K562 (cell line): ENCODE results near the gene IGSF3. TPM values are rescaled to one million over a fixed set of nuclear protein-coding genes. Genes with fewer than 3 reads are reported as not detected.

Source experiments
- ATAC-seq: fragments of 200-7000 bp; cut with Tn5 transposase; 3 replicates; pipeline ENCODE4 v1.9.1; 2020; ENCODE audit warnings: moderate library complexity
- BruUV-seq: library from RNA; stranded (reverse); fragments of 400-500 nt; replicated peaks from 2 replicates; lab custom pipeline; 2021; lab: Mats Ljungman, UMichigan
- CTCF ChIA-PET: fragments of 300-600 bp; formaldehyde crosslinking; extraction: SDS; loops from one replicate; lab custom pipeline; 2021; ENCODE audit warnings: low intra/inter-chr PET ratio; lab: Yijun Ruan, JAX
- POLR2A ChIA-PET: fragments of 300-600, 350-650 bp; sonication (Branson Sonifier 250); formaldehyde crosslinking; extraction: SDS; loops from one replicate; lab custom pipeline; 2021; ENCODE audit warnings: antibody characterized with exemption, inconsistent platforms; lab: Yijun Ruan, JAX
- DNase-seq, 4 experiments: peaks; one replicate each; pipeline versions ENCODE4 v3.0.0 to v3.0.0-alpha.2; 2011 to 2018; ENCODE audit warnings: low spot score in 3 of 4, mixed read lengths in 3 of 4; ENCODE audit errors: extremely low read depth in 1 of 4
- FAIRE-seq: peaks from 2 replicates; lab custom pipeline; 2011; peaks lifted over from hg19 to GRCh38; lab: Jason Lieb, UNC
- H2AFZ ChIP-seq: 2 replicates; pipeline ENCODE4 v1.6.0; 2011; ENCODE audit warnings: low read depth, low read length, control low read depth, inconsistent platforms
- H3K27ac ChIP-seq: fragments of 200-600 bp; 3 replicates; pipeline ENCODE4 v1.8.0; 2011; ENCODE audit warnings: low read depth, mild to moderate bottlenecking, control low read depth, inconsistent platforms, low read length, moderate library complexity, mixed read lengths; ENCODE audit errors: extremely low read depth
- H3K27me3 ChIP-seq, 2 experiments: fragments of 300-600 bp in 1 of 2; 2 replicates in 1 of 2; 3 replicates in 1 of 2; pipeline versions ENCODE4 v1.6.0 to v1.8.0; 2011; ENCODE audit warnings: inconsistent platforms in 2 of 2, low read length in 2 of 2, mild to moderate bottlenecking in 1 of 2, mixed read lengths in 1 of 2, moderate library complexity in 1 of 2; ENCODE audit not compliant: control insufficient read depth in 2 of 2, insufficient read depth in 2 of 2
- H3K36me3 ChIP-seq: fragments of 300-600 bp; 3 replicates; pipeline ENCODE4 v1.8.0; 2011; ENCODE audit warnings: mild to moderate bottlenecking, low read length, inconsistent platforms; ENCODE audit not compliant: control insufficient read depth, insufficient read depth
- H3K4me1 ChIP-seq, 2 experiments: fragments of 200-600 bp in 1 of 2; replicated peaks in 1 of 2; 2 replicates in 1 of 2; 3 replicates in 1 of 2; pipeline versions ENCODE4 v1.5.1 to v1.8.0; 2011; ENCODE audit warnings: inconsistent platforms in 2 of 2, low read length in 2 of 2, mild to moderate bottlenecking in 1 of 2, mixed read lengths in 1 of 2, moderate library complexity in 1 of 2; ENCODE audit not compliant: control insufficient read depth in 2 of 2, insufficient read depth in 2 of 2
- H3K4me2 ChIP-seq: 2 replicates; pipeline ENCODE4 v1.6.1; 2011; ENCODE audit warnings: low read length, control low read depth, inconsistent platforms, mixed read lengths; ENCODE audit not compliant: insufficient read depth
- H3K4me3 ChIP-seq: fragments of 200-600 bp; sonication (generic), shearing (Covaris generic); 2 replicates; pipeline ENCODE4 v1.5.1; 2016; ENCODE audit warnings: control low read depth, inconsistent platforms
- H3K79me2 ChIP-seq: fragments of 200-600 bp; 3 replicates; pipeline ENCODE4 v1.8.0; 2011; ENCODE audit warnings: low read length, inconsistent platforms; ENCODE audit not compliant: control insufficient read depth, insufficient read depth
- H3K9ac ChIP-seq, 2 experiments: 2 replicates each; pipeline versions ENCODE4 v1.6.0 to v1.6.1; 2011; ENCODE audit warnings: low read depth in 2 of 2, low read length in 2 of 2, control low read depth in 1 of 2, inconsistent platforms in 1 of 2, mild to moderate bottlenecking in 1 of 2, mixed read lengths in 1 of 2; ENCODE audit not compliant: insufficient read depth in 1 of 2
- H3K9me1 ChIP-seq: one replicate; pipeline ENCODE4 v1.6.0; 2011; ENCODE audit warnings: inconsistent platforms, mild to moderate bottlenecking, low read length, moderate library complexity; ENCODE audit not compliant: control insufficient read depth, insufficient read depth
- H3K9me3 ChIP-seq: replicated peaks from 2 replicates; pipeline ENCODE4 v1.5.1; 2011; ENCODE audit warnings: low read depth, low read length, inconsistent platforms; ENCODE audit not compliant: control insufficient read depth, insufficient read depth
- H4K20me1 ChIP-seq: replicated peaks from 2 replicates; pipeline ENCODE4 v1.6.1; 2011; ENCODE audit warnings: low read length, inconsistent platforms, mixed read lengths; ENCODE audit not compliant: control insufficient read depth, insufficient read depth
- ARID4B ChIP-seq: sonication (generic); formaldehyde crosslinking; IDR thresholded peaks from 2 replicates; pipeline ENCODE4 v1.8.0; 2022; ENCODE audit warnings: mild to moderate bottlenecking, missing genetic modification reagents
- ARNT ChIP-seq, 2 experiments: fragments of 450-650 bp; IDR thresholded peaks; 2 replicates each; pipeline ENCODE4 v1.6.1; 2016; ENCODE audit warnings: mild to moderate bottlenecking in 1 of 2
- FOXK2 ChIP-seq, 2 experiments: fragments of 450-650 bp; IDR thresholded peaks in 1 of 2; conservative IDR thresholded peaks in 1 of 2; 2 replicates each; pipeline ENCODE4 v1.6.1; 2016; ENCODE audit warnings: low read depth in 2 of 2, mild to moderate bottlenecking in 1 of 2
- GTF2E2 ChIP-seq: fragments of 200-800 bp; sonication (Bioruptor generic); IDR thresholded peaks from 2 replicates; pipeline ENCODE4 v1.6.1; 2016; ENCODE audit warnings: missing genetic modification characterization, missing compliant biosample characterization
- IRF2 ChIP-seq: sonication (generic); formaldehyde crosslinking; IDR thresholded peaks from 2 replicates; pipeline ENCODE4 v1.8.1; 2022; ENCODE audit warnings: mild to moderate bottlenecking, missing genetic modification reagents
- MITF ChIP-seq: IDR thresholded peaks from 2 replicates; pipeline ENCODE4 v1.6.1; 2014; ENCODE audit warnings: antibody characterized with exemption
- NELFE ChIP-seq: IDR thresholded peaks from 2 replicates; pipeline ENCODE4 v1.6.1; 2011; ENCODE audit warnings: mild to moderate bottlenecking; ENCODE audit not compliant: insufficient read depth, insufficient read length
- RBM17 ChIP-seq: fragments of 200-400 bp; formaldehyde crosslinking; IDR thresholded peaks from 2 replicates; pipeline ENCODE4 v1.6.1; 2017; ENCODE audit warnings: low read depth, mild to moderate bottlenecking, low read length, borderline replicate concordance
- ZC3H4 ChIP-seq: sonication (generic); formaldehyde crosslinking; IDR thresholded peaks from 2 replicates; pipeline ENCODE4 v1.9.0; 2021; ENCODE audit warnings: missing genetic modification reagents, borderline replicate concordance
- ZNF282 ChIP-seq: sonication (generic); formaldehyde crosslinking; IDR thresholded peaks from 2 replicates; pipeline ENCODE4 v1.8.1; 2023; ENCODE audit warnings: missing genetic modification reagents
- ZNF512 ChIP-seq: IDR thresholded peaks from 2 replicates; pipeline ENCODE4 v1.6.1; 2016; ENCODE audit warnings: missing genetic modification characterization, missing compliant biosample characterization
- ZNF57 ChIP-seq: fragments of 450-650 bp; formaldehyde crosslinking; IDR thresholded peaks from 2 replicates; pipeline ENCODE4 v1.4.0; 2020; ENCODE audit warnings: mild to moderate bottlenecking, moderate library complexity
- ZNF740 ChIP-seq, 3 experiments: fragments of 200-800 bp in 1 of 3; sonication (Bioruptor generic) in 1 of 3; sonication (generic) in 1 of 3; formaldehyde crosslinking in 1 of 3; IDR thresholded peaks; 2 replicates each; pipeline versions ENCODE4 v1.6.1 to v1.8.0; 2016 to 2022; ENCODE audit warnings: mild to moderate bottlenecking in 2 of 3, missing compliant biosample characterization in 2 of 3, missing genetic modification characterization in 2 of 3, missing genetic modification reagents in 1 of 3
- ZNF780A ChIP-seq: fragments of 250-450 bp; sonication (Bioruptor Pico); IDR thresholded peaks from 2 replicates; pipeline ENCODE4 v1.5.0; 2021; ENCODE audit warnings: mild to moderate bottlenecking
- WGBS: fragments of 100-300 bp; shearing (Covaris generic); methylation state at CpG from one replicate; pipeline ENCODE4 v1.1.6; 2016; ENCODE audit warnings: low coverage, mixed read lengths; ENCODE audit not compliant: insufficient coverage; ENCODE audit errors: missing lambda C conversion rate; 5-methylcytosine and 5-hydroxymethylcytosine counted together
- in situ Hi-C: fragments of 300-500 bp; cut with MboI; formaldehyde crosslinking; loops from 4 replicates; pipeline ENCODE4 v1.15.0; 2018; ENCODE audit warnings: inconsistent platforms, mixed read lengths
- intact Hi-C: fragments of 100-400 bp; cut with micrococcal nuclease; formaldehyde crosslinking; loops from 2 replicates; pipeline ENCODE4 v1.14.2; 2022
- polyA plus RNA-seq, 8 experiments: library from polyadenylated mRNA; depleted of rRNA in 4 of 8; stranded (reverse) in 5 of 8; unstranded in 3 of 8; fragments of >200 nt; fragmentation: Nextera tagmentation in 2 of 8; fragmentation: Illumina TruSeq in 1 of 8; extraction: Ambion mirVana in 2 of 8; extraction: Trizol in 1 of 8; gene quantifications; 2 replicates each; pipeline versions ENCODE4 v1.2.1 to v1.2.3, GENCODE V29; 2011 to 2014; ENCODE audit warnings: inconsistent platforms in 1 of 8, missing spikeins in 1 of 8
- total RNA-seq, 7 experiments: library from RNA; depleted of rRNA in 6 of 7; stranded (reverse); fragments of >200 nt in 6 of 7; fragmentation: Illumina TruSeq in 2 of 7; extraction: Trizol in 2 of 7; gene quantifications; 2 replicates each; pipeline versions ENCODE4 v1.2.1 to v1.2.3, GENCODE V29; 2011 to 2021; ENCODE audit warnings: low replicate concordance in 1 of 7

Gene IGSF3
- total and polyA plus RNA-seq, 9 of the 15 experiments (the other 6 are each of a cell fraction or from before 2014, with no cell fraction given) = 1.1 to 15.0 (median 8.3) TPM

- H3K27ac ChIP-seq = no peak overlapping the region
- POLR2A ChIA-PET = interaction anchor here (0.6 to 2.8 kb wide), 8 partner anchors 9 to 956 kb away, joined by 3 to 9 read pairs (median 4); partner anchors contain the start of gene CD58
- H3K9me3 ChIP-seq = peaks cover 6% of the 10 kb centered on the region
- ATAC-seq (no peak), FAIRE-seq (no peak), DNase-seq (no peak)
- peaks cover 2% of the 10 kb centered on the region; the same call in 1 of the 3 replicates for H3K79me2 ChIP-seq
- H3K27me3 ChIP-seq = no peaks in the 10 kb centered on the region
- H2AFZ ChIP-seq = no peak overlapping the region
- H3K4me2 ChIP-seq = no peak overlapping the region
- H3K9ac ChIP-seq = no peak overlapping the region
- CTCF ChIA-PET = interaction anchor here (0.8 to 1.8 kb wide), 2 partner anchors 15 to 97 kb away, joined by 3 to 10 read pairs; no protein-coding TSS in a partner anchor
- BruUV-seq = no TSS peak
- H4K20me1 ChIP-seq = 0 out of 2 replicates have a peak, but pooled peaks cover under 1% of the 10 kb centered on the region
- no peaks in the 10 kb centered on the region for H3K36me3 ChIP-seq
- in situ Hi-C loops = no loop called here
- 88% methylated on average over 2 of the region's 2 CpGs for WGBS
- H3K4me3 ChIP-seq = no peak overlapping the region
- intact Hi-C loops = loop anchor here (1.0 kb wide), 1 partner anchor 98 kb away; no protein-coding TSS in a partner anchor
- H3K4me1 ChIP-seq = peaks cover 6 to 10% of the 10 kb centered on the region in 2 experiments
- peaks cover 1% of the 10 kb centered on the region for H3K9me1 ChIP-seq
- TF ChIP-seq RBM17 = no peak
- TF ChIP-seq ZNF57 (CRISPR knock-in tag) = no peak
- no peak for TF ChIP-seq FOXK2 (conservative IDR thresholded peaks at IDR 0.05 in 1 of 2, IDR thresholded peaks at IDR 0.05 in 1 of 2; ENCODE audit: low read depth in 2 of 2)
- no peak for TF ChIP-seq ZNF512 (tag)
- TF ChIP-seq ZC3H4 = no peak
- no peak for TF ChIP-seq ARNT (IDR thresholded peaks at IDR 0.05)
- TF ChIP-seq ARID4B = no peak
- TF ChIP-seq ZNF780A (CRISPR knock-in tag) = no peak
- TF ChIP-seq MITF = no peak
- TF ChIP-seq NELFE = no peak
- TF ChIP-seq ZNF740 (CRISPR knock-in tag; IDR thresholded peaks at IDR 0.05) = no peak
- TF ChIP-seq ZNF740 (tag; IDR thresholded peaks at IDR 0.05) = no peak
- TF ChIP-seq IRF2 (CRISPR knock-in tag) = no peak
- TF ChIP-seq GTF2E2 = no peak
- no peak for TF ChIP-seq ZNF282 (CRISPR knock-in tag)
Observed at GRCh38 chr1:116671912-116672311, 4.4 kb upstream of the IGSF3 start.
